GM10248 (cell line): ENCODE data around the gene TALDO1.
A peak's percentile ranks its signal among the peaks of the same experiment; 100 is the strongest.

Experiments used
- CTCF ChIA-PET: fragments of 300-600 bp; sonication (Branson Sonifier 250); formaldehyde crosslinking; extraction: SDS; loops from one replicate; lab custom pipeline; 2021; ENCODE audit warnings: antibody characterized with exemption; lab: Yijun Ruan, JAX
- POLR2A ChIA-PET: fragments of 350-650 bp; sonication (Branson Sonifier 250); formaldehyde crosslinking; extraction: SDS; loops from one replicate; lab custom pipeline; 2020; ENCODE audit warnings: antibody characterized with exemption; lab: Yijun Ruan, JAX
- DNase-seq: peaks from one replicate; pipeline ENCODE4 v3.0.0; 2012; ENCODE audit errors: extremely low spot score
- CTCF ChIP-seq: IDR thresholded peaks from 2 replicates; pipeline ENCODE4 v1.5.1; 2012; ENCODE audit warnings: mild to moderate bottlenecking, low read depth; ENCODE audit errors: extremely low read depth, missing control alignments, control extremely low read depth

Gene TALDO1

GRCh38 chr11:721247-721740 is 26.0 kb upstream of the TALDO1 start:
- DNase-seq = no peak
- POLR2A ChIA-PET = no interaction called here
- CTCF ChIA-PET = interaction anchor here (0.7 to 9.4 kb wide), 11 partner anchors 9 to 188 kb away, joined by 3 to 112 read pairs (median 5); partner anchors contain the start of genes DEAF1, TALDO1 and TMEM80

GRCh38 chr11:721741-722345 is 25.4 kb upstream of the TALDO1 start:
- ChIA-PET POLR2A (no interaction called here), CTCF (interaction anchor here (0.7 to 9.4 kb wide), 15 partner anchors 9 to 282 kb away, joined by 3 to 112 read pairs (median 4); partner anchors contain the start of genes DEAF1, TALDO1 and TMEM80)
- TF ChIP-seq CTCF = no peak
- DNase-seq = peak; percentile 69

More at GRCh38 chr11:721247-721740, 26.0 kb upstream of the TALDO1 start:
- no peak for TF ChIP-seq CTCF

- CTCF ChIA-PET = interaction anchor here (0.7 to 9.4 kb wide), 17 partner anchors 9 to 282 kb away, joined by 3 to 112 read pairs (median 4); partner anchors contain the start of genes DEAF1, LMNTD2, TALDO1 and TMEM80
- no peak for TF ChIP-seq CTCF
- POLR2A ChIA-PET = interaction anchor here (0.6 kb wide), 1 partner anchor 187 kb away, joined by 4 read pairs; no protein-coding TSS in a partner anchor
- DNase-seq = peak; percentile 15
Measured at GRCh38 chr11:722346-722811, 24.9 kb upstream of the TALDO1 start.

- peak; percentile 73 for DNase-seq
- TF ChIP-seq CTCF = peak; percentile 57
- POLR2A ChIA-PET = interaction anchor here (0.6 kb wide), 1 partner anchor 186 kb away, joined by 4 read pairs; no protein-coding TSS in a partner anchor
- CTCF ChIA-PET = interaction anchor here (0.7 to 9.4 kb wide), 22 partner anchors 10 to 283 kb away, joined by 3 to 112 read pairs (median 4); partner anchors contain the start of genes DEAF1, LMNTD2, TALDO1 and TMEM80
Measured at GRCh38 chr11:723120-723883, 24.0 kb upstream of the TALDO1 start.

GRCh38 chr11:724049-724777 is 23.1 kb upstream of the TALDO1 start:
- no peak for TF ChIP-seq CTCF
- peak; percentile 32 for DNase-seq
- CTCF ChIA-PET = interaction anchor here (0.7 to 9.4 kb wide), 19 partner anchors 9 to 205 kb away, joined by 3 to 112 read pairs (median 4); partner anchors contain the start of genes DEAF1, LMNTD2, TALDO1 and TMEM80
- POLR2A ChIA-PET = no interaction called here
